ENCODE measurements around the gene NTM.
A peak's percentile ranks its signal among the peaks of the same experiment; 100 is the strongest.

NTM gene

GRCh38 chr11:132035228-132035627, 664.8 kb downstream of the NTM start:
- no peak for DNase-seq

GRCh38 chr11:132035766-132036165, 665.4 kb downstream of the NTM start:
- no peak for DNase-seq

- no peak for DNase-seq
Observed at GRCh38 chr11:132036220-132036619, 665.8 kb downstream of the NTM start.

GRCh38 chr11:132036746-132037466, 666.5 kb downstream of the NTM start:
- DNase-seq: no peak

GRCh38 chr11:132037467-132037862, 667.0 kb downstream of the NTM start:
- DNase-seq: no peak

GRCh38 chr11:132037956-132038355, 667.5 kb downstream of the NTM start:
- no peak for DNase-seq

- DNase-seq: no peak
Observed at GRCh38 chr11:132039521-132039920, 669.1 kb downstream of the NTM start.

- no peak for DNase-seq
Observed at GRCh38 chr11:132042296-132042695, 671.9 kb downstream of the NTM start.

- no peak for DNase-seq
Observed at GRCh38 chr11:132043714-132044113, 673.3 kb downstream of the NTM start.

GRCh38 chr11:132045107-132045506, 674.7 kb downstream of the NTM start:
- no peak for DNase-seq

GRCh38 chr11:132046288-132046865, 676.0 kb downstream of the NTM start:
- DNase-seq: no peak

- no peak for DNase-seq
Observed at GRCh38 chr11:132047167-132047566, 676.8 kb downstream of the NTM start.

GRCh38 chr11:132048040-132048439, 677.6 kb downstream of the NTM start:
- DNase-seq: no peak

GRCh38 chr11:132049205-132049604, 678.8 kb downstream of the NTM start:
- no peak for DNase-seq

GRCh38 chr11:132050049-132050448, 679.6 kb downstream of the NTM start:
- no peak for DNase-seq

GRCh38 chr11:132050577-132051165, 680.3 kb downstream of the NTM start:
- DNase-seq: no peak

- no peak for DNase-seq
Observed at GRCh38 chr11:132051704-132052103, 681.3 kb downstream of the NTM start.

- DNase-seq: no peak
Observed at GRCh38 chr11:132052342-132052741, 681.9 kb downstream of the NTM start.

GRCh38 chr11:132052904-132053303, 682.5 kb downstream of the NTM start:
- no peak for DNase-seq

GRCh38 chr11:132054822-132055221, 684.4 kb downstream of the NTM start:
- no peak for DNase-seq

GRCh38 chr11:132055296-132055695, 684.9 kb downstream of the NTM start:
- no peak for DNase-seq

- DNase-seq: no peak
Observed at GRCh38 chr11:132056689-132057088, 686.3 kb downstream of the NTM start.

GRCh38 chr11:132057266-132057665, 686.9 kb downstream of the NTM start:
- DNase-seq: no peak

- DNase-seq: peak; percentile 50
Observed at GRCh38 chr11:132058211-132058772, 687.9 kb downstream of the NTM start.

Data from OCI-M1 (cell line).